ENCODE measurements around the gene DUSP22.

DNA sequence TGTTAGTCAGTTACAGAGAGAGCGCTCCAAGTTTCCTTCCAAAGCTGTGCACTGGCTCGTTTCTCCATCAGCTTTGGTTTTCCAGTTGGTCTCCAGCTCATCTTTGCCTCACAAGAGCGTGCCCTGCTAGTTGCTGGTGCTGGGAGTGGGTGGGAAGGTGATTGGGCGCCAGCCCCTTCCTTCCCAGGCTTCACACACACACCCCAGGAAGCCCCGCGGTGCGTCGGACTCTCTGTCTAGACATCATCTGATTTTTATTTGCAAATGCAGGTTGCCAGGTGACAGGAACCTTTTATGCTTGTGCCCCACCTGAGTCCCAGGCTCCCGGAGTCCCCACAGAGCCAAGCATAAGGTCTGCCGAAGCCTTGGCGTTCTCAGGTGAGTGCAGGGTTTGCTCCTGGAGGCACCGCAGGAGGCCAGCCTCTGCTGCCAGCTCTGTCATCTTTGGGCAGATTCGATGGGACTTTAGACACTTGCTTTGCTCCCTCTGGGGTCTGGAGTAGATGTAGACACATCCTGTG is 106.3 kb downstream of the DUSP22 start:
- TF ChIP-seq, protein P1, sequence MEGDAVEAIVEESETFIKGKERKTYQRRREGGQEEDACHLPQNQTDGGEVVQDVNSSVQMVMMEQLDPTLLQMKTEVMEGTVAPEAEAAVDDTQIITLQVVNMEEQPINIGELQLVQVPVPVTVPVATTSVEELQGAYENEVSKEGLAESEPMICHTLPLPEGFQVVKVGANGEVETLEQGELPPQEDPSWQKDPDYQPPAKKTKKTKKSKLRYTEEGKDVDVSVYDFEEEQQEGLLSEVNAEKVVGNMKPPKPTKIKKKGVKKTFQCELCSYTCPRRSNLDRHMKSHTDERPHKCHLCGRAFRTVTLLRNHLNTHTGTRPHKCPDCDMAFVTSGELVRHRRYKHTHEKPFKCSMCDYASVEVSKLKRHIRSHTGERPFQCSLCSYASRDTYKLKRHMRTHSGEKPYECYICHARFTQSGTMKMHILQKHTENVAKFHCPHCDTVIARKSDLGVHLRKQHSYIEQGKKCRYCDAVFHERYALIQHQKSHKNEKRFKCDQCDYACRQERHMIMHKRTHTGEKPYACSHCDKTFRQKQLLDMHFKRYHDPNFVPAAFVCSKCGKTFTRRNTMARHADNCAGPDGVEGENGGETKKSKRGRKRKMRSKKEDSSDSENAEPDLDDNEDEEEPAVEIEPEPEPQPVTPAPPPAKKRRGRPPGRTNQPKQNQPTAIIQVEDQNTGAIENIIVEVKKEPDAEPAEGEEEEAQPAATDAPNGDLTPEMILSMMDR (IDR thresholded peaks at IDR 0.05), result no peak
- TF ChIP-seq POLR2A (IDR thresholded peaks at IDR 0.05) (no peak), EP300 (IDR thresholded peaks at IDR 0.05) (no peak)

Data from tibial nerve (tissue), 4 donors.